ENCODE measurements around the gene ATP2B3.

Gene ATP2B3

GRCh38 chrX:153517423-153517822, at the start of gene ATP2B3:
Gene ATP2B3 (plus strand): TSS chrX:153517642. CDS start chrX:153536248, 18,606 bp downstream.
- DNase-seq: no peak

GRCh38 chrX:153468008-153468580, 49.3 kb upstream of the ATP2B3 start:
- DNase-seq: no peak

GRCh38 chrX:153469811-153470410, 47.5 kb upstream of the ATP2B3 start:
- peak; percentile 45 for DNase-seq

GRCh38 chrX:153470411-153471363, 46.8 kb upstream of the ATP2B3 start, which contains the start of gene HAUS7:
Gene HAUS7 (minus strand): TSS chrX:153470576. CDS start chrX:153470557, 19 bp downstream.
- peak; percentile 76 for DNase-seq

GRCh38 chrX:153471663-153472280, 45.7 kb upstream of the ATP2B3 start:
- no peak for DNase-seq

- DNase-seq: no peak
These were observed 44.3 kb upstream of the ATP2B3 start for GRCh38 chrX:153473126-153473525.

GRCh38 chrX:153474266-153474665, 43.2 kb upstream of the ATP2B3 start:
- DNase-seq: no peak

GRCh38 chrX:153474718-153475117, 42.7 kb upstream of the ATP2B3 start:
- DNase-seq: no peak

- DNase-seq: no peak
These were observed 42.2 kb upstream of the ATP2B3 start for GRCh38 chrX:153475271-153475670.

GRCh38 chrX:153475751-153476281, 41.6 kb upstream of the ATP2B3 start:
- DNase-seq: no peak

- DNase-seq: no peak
These were observed 40.6 kb upstream of the ATP2B3 start for GRCh38 chrX:153476666-153477363.

- DNase-seq: no peak
These were observed 40.0 kb upstream of the ATP2B3 start for GRCh38 chrX:153477364-153477857.

- DNase-seq: no peak
These were observed 39.5 kb upstream of the ATP2B3 start for GRCh38 chrX:153477901-153478300.

- no peak for DNase-seq
These were observed 38.7 kb upstream of the ATP2B3 start for GRCh38 chrX:153478746-153479145.

- DNase-seq: no peak
These were observed 36.4 kb upstream of the ATP2B3 start for GRCh38 chrX:153481043-153481442.

- no peak for DNase-seq
These were observed 34.9 kb upstream of the ATP2B3 start for GRCh38 chrX:153482376-153483015.

GRCh38 chrX:153485396-153486080, 31.9 kb upstream of the ATP2B3 start:
- DNase-seq: no peak

GRCh38 chrX:153486171-153486570, 31.3 kb upstream of the ATP2B3 start:
- no peak for DNase-seq

- DNase-seq: no peak
These were observed 29.8 kb upstream of the ATP2B3 start for GRCh38 chrX:153487590-153488071.

GRCh38 chrX:153488231-153488914, 29.1 kb upstream of the ATP2B3 start:
- no peak for DNase-seq

Data from DMS79 treated with DMSO at 0.1 percent for 48 hours (cell line).